ENCODE results near the gene KRT6A.

The KRT6A gene

GRCh38 chr12:52537101-52537500 lies 44.0 kb upstream of the KRT6A start:
- no peaks in the 10 kb centered on the region for H3K9me3 ChIP-seq (ENCODE audit: insufficient read depth, low read depth, low read length)
- H2AFZ ChIP-seq (ENCODE audit: low read length) = no peak overlapping the region
- H3F3A ChIP-seq (ENCODE audit: low read depth) = no peaks in the 10 kb centered on the region
- no peaks in the 10 kb centered on the region for H3K4me1 ChIP-seq (ENCODE audit: insufficient read depth, low read length, poor library complexity, severe bottlenecking)
- H3K4me3 ChIP-seq (ENCODE audit: low read length, poor library complexity, severe bottlenecking) = no peak overlapping the region
- H3K36me3 ChIP-seq (ENCODE audit: insufficient read depth, low read length) = no peaks in the 10 kb centered on the region
- TF ChIP-seq, protein P1, sequence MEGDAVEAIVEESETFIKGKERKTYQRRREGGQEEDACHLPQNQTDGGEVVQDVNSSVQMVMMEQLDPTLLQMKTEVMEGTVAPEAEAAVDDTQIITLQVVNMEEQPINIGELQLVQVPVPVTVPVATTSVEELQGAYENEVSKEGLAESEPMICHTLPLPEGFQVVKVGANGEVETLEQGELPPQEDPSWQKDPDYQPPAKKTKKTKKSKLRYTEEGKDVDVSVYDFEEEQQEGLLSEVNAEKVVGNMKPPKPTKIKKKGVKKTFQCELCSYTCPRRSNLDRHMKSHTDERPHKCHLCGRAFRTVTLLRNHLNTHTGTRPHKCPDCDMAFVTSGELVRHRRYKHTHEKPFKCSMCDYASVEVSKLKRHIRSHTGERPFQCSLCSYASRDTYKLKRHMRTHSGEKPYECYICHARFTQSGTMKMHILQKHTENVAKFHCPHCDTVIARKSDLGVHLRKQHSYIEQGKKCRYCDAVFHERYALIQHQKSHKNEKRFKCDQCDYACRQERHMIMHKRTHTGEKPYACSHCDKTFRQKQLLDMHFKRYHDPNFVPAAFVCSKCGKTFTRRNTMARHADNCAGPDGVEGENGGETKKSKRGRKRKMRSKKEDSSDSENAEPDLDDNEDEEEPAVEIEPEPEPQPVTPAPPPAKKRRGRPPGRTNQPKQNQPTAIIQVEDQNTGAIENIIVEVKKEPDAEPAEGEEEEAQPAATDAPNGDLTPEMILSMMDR (conservative IDR thresholded peaks at IDR 0.05; ENCODE audit: low read length) = no peak
- no peak for TF ChIP-seq EZH2phosphoT487 (IDR thresholded peaks at IDR 0.05; ENCODE audit: borderline replicate concordance)
- no peaks in the 10 kb centered on the region for H3K79me2 ChIP-seq (ENCODE audit: insufficient read depth, low read length)
- no peaks in the 10 kb centered on the region for H3K9me2 ChIP-seq (replicated peaks; ENCODE audit: low read depth, low read length)
- no peaks in the 10 kb centered on the region for H3K27me3 ChIP-seq (ENCODE audit: insufficient read depth, low read length, poor library complexity, severe bottlenecking)
- no peak overlapping the region for H3K9ac ChIP-seq (ENCODE audit: low read depth, low read length, poor library complexity, severe bottlenecking)
- no peaks in the 10 kb centered on the region for H4K20me1 ChIP-seq (ENCODE audit: insufficient read depth, low read length, poor library complexity, severe bottlenecking)
- no peak overlapping the region for H3K4me2 ChIP-seq (ENCODE audit: low read depth, low read length, poor library complexity, severe bottlenecking)

- Histone ChIP-seq H3K79me2 (ENCODE audit: insufficient read depth, low read length) (no peaks in the 10 kb centered on the region), H3F3A (ENCODE audit: low read depth) (no peaks in the 10 kb centered on the region), H4K20me1 (ENCODE audit: insufficient read depth, low read length, poor library complexity, severe bottlenecking) (no peaks in the 10 kb centered on the region), H3K36me3 (ENCODE audit: insufficient read depth, low read length) (no peaks in the 10 kb centered on the region), H3K4me1 (ENCODE audit: insufficient read depth, low read length, poor library complexity, severe bottlenecking) (no peaks in the 10 kb centered on the region), H3K9ac (ENCODE audit: low read depth, low read length, poor library complexity, severe bottlenecking) (no peak overlapping the region), H3K4me2 (ENCODE audit: low read depth, low read length, poor library complexity, severe bottlenecking) (no peak overlapping the region), H3K27me3 (ENCODE audit: insufficient read depth, low read length, poor library complexity, severe bottlenecking) (no peaks in the 10 kb centered on the region), H2AFZ (ENCODE audit: low read length) (no peak overlapping the region), H3K9me2 (replicated peaks; ENCODE audit: low read depth, low read length) (no peaks in the 10 kb centered on the region), H3K4me3 (ENCODE audit: low read length, poor library complexity, severe bottlenecking) (no peak overlapping the region), H3K9me3 (ENCODE audit: insufficient read depth, low read depth, low read length) (no peaks in the 10 kb centered on the region)
- TF ChIP-seq, protein P1 (conservative IDR thresholded peaks at IDR 0.05; ENCODE audit: low read length) = no peak
- TF ChIP-seq EZH2phosphoT487 (IDR thresholded peaks at IDR 0.05; ENCODE audit: borderline replicate concordance) = no peak
Observed at GRCh38 chr12:52535574-52535973, 42.5 kb upstream of the KRT6A start.

DNA sequence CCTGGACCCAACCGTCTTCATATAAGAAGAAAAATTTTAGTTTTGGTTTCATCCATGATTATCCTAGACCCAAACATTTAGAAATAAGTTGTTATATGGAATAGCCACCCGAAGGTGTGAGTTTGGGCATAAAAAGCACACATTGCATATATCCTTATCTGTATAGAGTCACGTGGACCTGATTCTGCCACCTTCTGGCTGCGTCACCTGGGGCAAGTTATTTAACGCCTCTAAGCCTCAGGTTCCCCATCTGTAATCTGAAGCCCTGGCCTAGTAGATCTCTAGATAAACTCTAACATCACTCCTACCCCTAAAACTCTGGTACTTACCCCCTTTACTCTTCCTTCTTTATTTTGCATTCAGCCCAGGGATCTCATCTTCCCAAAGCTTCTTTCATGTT lies 41.4 kb upstream of the KRT6A start:
- Histone ChIP-seq H3K4me3 (ENCODE audit: low read length, poor library complexity, severe bottlenecking) (no peak overlapping the region), H3K4me1 (ENCODE audit: insufficient read depth, low read length, poor library complexity, severe bottlenecking) (no peaks in the 10 kb centered on the region), H3K4me2 (ENCODE audit: low read depth, low read length, poor library complexity, severe bottlenecking) (no peak overlapping the region), H3F3A (ENCODE audit: low read depth) (no peaks in the 10 kb centered on the region), H2AFZ (ENCODE audit: low read length) (no peak overlapping the region), H3K27me3 (ENCODE audit: insufficient read depth, low read length, poor library complexity, severe bottlenecking) (no peaks in the 10 kb centered on the region), H4K20me1 (ENCODE audit: insufficient read depth, low read length, poor library complexity, severe bottlenecking) (no peaks in the 10 kb centered on the region), H3K79me2 (ENCODE audit: insufficient read depth, low read length) (no peaks in the 10 kb centered on the region), H3K36me3 (ENCODE audit: insufficient read depth, low read length) (no peaks in the 10 kb centered on the region), H3K9me3 (ENCODE audit: insufficient read depth, low read depth, low read length) (no peaks in the 10 kb centered on the region), H3K9me2 (replicated peaks; ENCODE audit: low read depth, low read length) (no peaks in the 10 kb centered on the region), H3K9ac (ENCODE audit: low read depth, low read length, poor library complexity, severe bottlenecking) (no peak overlapping the region)
- TF ChIP-seq EZH2phosphoT487 (IDR thresholded peaks at IDR 0.05; ENCODE audit: borderline replicate concordance) = no peak
- TF ChIP-seq, protein P1 (conservative IDR thresholded peaks at IDR 0.05; ENCODE audit: low read length) = peak; percentile 45
